Activated T-cell treated with anti-CD3 and anti-CD28 coated beads, Interleukin-2, amount 50 U/mL, for 1 hour (primary cell): ENCODE measurements around the gene STRIP1.

Source experiments
- DNase-seq: peaks from one replicate; pipeline ENCODE4 v3.0.0-alpha.2; 2020

The STRIP1 gene

DNA sequence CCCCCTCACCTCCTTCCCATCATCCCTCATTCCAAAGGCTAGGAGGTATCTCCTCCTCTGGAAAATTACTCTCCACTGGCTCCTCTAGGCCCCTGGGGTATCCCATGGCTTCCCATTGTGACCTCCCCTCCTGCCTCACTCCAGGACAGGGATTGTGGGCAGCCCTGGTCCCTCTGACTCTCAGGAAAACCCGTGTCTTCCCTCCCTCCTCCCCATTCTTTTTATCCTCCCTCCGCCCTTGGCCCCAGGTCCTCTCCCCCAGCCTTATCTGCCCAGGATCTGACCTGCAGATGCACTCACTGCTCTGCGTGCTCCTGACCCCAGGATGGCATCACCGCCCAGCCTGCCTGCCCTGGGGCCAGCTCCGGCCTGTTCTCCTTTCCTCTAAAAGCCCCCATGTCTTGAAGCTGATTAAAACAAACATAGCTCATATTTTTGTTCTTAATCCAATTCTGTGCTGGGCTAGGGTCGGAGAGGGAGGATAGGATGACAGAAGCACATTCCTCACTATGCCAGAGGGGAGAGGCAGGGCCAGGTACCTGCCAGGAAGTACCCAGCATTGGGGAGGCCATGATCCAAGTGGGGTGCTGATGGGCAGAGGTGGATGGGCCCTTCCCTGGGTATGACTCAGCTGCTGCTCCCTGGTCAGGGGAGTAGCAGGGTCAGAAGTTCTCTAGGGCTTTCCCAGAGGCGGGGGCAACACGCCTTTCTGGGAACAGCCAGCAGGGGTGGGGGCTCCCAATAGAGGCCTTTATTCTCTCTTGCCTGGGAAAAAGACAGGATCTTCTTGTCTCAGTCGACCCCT lies 64.0 kb downstream of the STRIP1 start:
- no peak for DNase-seq

DNA sequence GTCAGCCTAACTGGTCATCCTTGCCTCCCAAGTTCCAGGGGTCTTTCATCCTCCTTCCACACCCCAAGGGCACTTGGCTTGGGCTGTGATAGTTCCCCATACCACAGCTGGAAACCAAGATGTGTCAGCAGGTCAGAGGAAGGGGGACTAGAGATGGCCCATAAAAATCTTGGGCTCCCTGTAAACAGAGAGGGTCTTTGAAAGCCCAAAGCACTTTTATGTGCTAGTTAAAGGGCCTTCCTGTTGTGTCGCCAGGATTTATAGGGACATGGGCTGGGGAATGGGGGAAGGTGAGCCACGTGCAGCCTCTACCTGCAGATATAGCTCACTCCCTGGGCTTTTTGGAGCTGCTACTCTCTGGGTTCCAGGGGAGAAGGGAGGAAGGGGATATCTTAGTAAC lies 65.9 kb downstream of the STRIP1 start:
- no peak for DNase-seq

DNA sequence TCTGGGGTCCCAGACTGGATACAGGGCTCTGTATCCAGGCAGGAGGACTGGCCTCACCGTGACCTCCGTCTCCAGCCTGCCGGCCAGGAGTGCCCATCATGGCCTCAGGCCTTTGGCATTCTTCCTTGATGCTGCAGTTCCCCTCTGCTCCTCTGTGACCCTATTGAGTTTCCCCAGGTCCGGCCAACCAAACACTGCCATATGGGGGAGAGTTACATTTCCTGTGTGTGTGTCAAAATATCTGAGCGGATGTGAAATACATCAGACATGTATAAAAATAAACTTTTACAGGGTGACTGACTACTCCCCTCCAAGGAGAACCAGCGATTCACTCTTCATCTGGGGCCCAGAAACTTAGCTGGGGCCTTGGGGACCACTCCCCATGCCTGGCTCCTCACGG lies 67.7 kb downstream of the STRIP1 start:
- DNase-seq, result no peak
